ENCODE results near the gene PORCN. TPM values are rescaled to one million over a fixed set of nuclear protein-coding genes. Genes with fewer than 3 reads are reported as not detected.

The PORCN gene
- total and polyA plus RNA-seq, 4 donors = 0.70 to 4.9 (median 2.8) TPM

DNA sequence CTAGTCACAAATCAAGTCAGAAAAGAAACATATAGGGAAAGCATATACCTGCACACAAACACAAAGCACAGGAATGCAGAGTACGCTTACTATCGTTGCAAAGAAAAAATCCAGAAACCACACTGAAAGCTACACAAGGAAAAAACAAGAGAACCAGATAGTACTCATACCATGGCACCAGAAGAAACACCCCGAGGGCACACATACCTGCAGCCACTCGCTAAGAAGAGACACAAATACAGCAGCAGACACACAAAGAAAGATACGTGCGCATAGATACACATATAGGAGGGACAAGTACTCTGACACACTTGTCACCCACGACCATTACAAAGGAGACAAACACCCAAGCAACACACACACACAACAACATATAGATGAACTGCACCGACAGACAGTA is 37.3 kb upstream of the PORCN start:
- H3K4me3 ChIP-seq (ENCODE audit: low read depth in 1 of 3, low read length in 3 of 3) = no peak overlapping the region
- WGBS = 93% methylated on average over 8 of the region's 8 CpGs
- no peak for TF ChIP-seq RXRA (IDR thresholded peaks at IDR 0.05)
- TF ChIP-seq YY1 (IDR thresholded peaks at IDR 0.05) = no peak
- TF ChIP-seq FOXA2 (IDR thresholded peaks at IDR 0.05) = no peak
- TF ChIP-seq FOXA1 (IDR thresholded peaks at IDR 0.05) = no peak
- TF ChIP-seq, protein P1, sequence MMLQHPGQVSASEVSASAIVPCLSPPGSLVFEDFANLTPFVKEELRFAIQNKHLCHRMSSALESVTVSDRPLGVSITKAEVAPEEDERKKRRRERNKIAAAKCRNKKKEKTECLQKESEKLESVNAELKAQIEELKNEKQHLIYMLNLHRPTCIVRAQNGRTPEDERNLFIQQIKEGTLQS (IDR thresholded peaks at IDR 0.05) = no peak
- TF ChIP-seq RAD21 (IDR thresholded peaks at IDR 0.05) = no peak
- no peak for TF ChIP-seq HNF4G (IDR thresholded peaks at IDR 0.05)
- no peak for TF ChIP-seq NR2F2 (IDR thresholded peaks at IDR 0.05)
- TF ChIP-seq SP1 (IDR thresholded peaks at IDR 0.05) = no peak

DNA sequence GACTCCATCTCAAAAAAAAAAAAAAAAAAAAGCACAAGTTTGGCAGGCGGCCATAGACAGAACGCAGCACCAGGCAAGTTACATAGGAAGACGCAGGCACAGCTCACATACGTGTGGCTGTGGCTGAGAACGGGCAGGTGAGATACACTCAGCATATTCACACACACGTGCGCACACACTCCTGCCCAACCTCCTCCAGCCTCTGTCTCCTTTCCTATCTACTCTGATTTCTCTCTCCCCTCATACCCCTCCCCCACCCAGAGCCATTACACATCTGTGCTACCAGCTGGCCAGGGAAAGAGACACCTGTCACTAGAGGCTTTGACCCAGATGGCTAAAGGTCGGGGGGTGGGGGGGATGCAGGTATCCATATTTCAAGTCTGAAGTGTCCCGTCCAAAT is 36.6 kb upstream of the PORCN start:
- H3K27ac ChIP-seq (ENCODE audit: low read depth in 1 of 2, low read length in 2 of 2) = no peak overlapping the region
- no peaks in the 10 kb centered on the region for H3K36me3 ChIP-seq (ENCODE audit: control insufficient read depth in 4 of 4, insufficient read depth in 3 of 4, low read depth in 1 of 4, low read length in 3 of 4)
- H3K4me1 ChIP-seq (ENCODE audit: control insufficient read depth in 4 of 4, insufficient read depth in 4 of 4, low read length in 3 of 4) = peaks cover 0 to 9% (median 6%) of the 10 kb centered on the region in 4 donors
- H3K27me3 ChIP-seq (ENCODE audit: control insufficient read depth in 4 of 4, insufficient read depth in 4 of 4, low read length in 3 of 4) = peaks cover 0 to 7% (median 0%) of the 10 kb centered on the region in 4 donors
- DNase-seq (ENCODE audit: low spot score) = no peak
- no peak overlapping the region for H3K9ac ChIP-seq (ENCODE audit: low read depth in 1 of 2, low read length in 2 of 2)
- H3K4me3 ChIP-seq (ENCODE audit: low read depth in 1 of 3, low read length in 3 of 3) = no peak overlapping the region
- TF ChIP-seq YY1 (IDR thresholded peaks at IDR 0.05) (no peak), NR2F2 (IDR thresholded peaks at IDR 0.05) (no peak), TAF1 (conservative IDR thresholded peaks at IDR 0.05) (no peak)
- 88% methylated on average over 9 of the region's 9 CpGs for WGBS
- no peaks in the 10 kb centered on the region for H3K9me3 ChIP-seq (ENCODE audit: control insufficient read depth in 4 of 4, low read length in 3 of 4)

More for the DNA sequence above, 37.3 kb upstream of the PORCN start:
- Histone ChIP-seq H3K9ac (ENCODE audit: low read depth in 1 of 2, low read length in 2 of 2) (no peak overlapping the region), H3K4me1 (ENCODE audit: control insufficient read depth in 4 of 4, insufficient read depth in 4 of 4, low read length in 3 of 4) (peaks cover 0 to 7% (median 6%) of the 10 kb centered on the region in 4 donors), H3K27ac (ENCODE audit: low read depth in 1 of 2, low read length in 2 of 2) (no peak overlapping the region), H3K27me3 (ENCODE audit: control insufficient read depth in 4 of 4, insufficient read depth in 4 of 4, low read length in 3 of 4) (peaks cover 0 to 7% (median 0%) of the 10 kb centered on the region in 4 donors), H3K9me3 (ENCODE audit: control insufficient read depth in 4 of 4, low read length in 3 of 4) (no peaks in the 10 kb centered on the region), H3K36me3 (ENCODE audit: control insufficient read depth in 4 of 4, insufficient read depth in 3 of 4, low read depth in 1 of 4, low read length in 3 of 4) (no peaks in the 10 kb centered on the region)
- DNase-seq (ENCODE audit: low spot score) = no peak

DNA sequence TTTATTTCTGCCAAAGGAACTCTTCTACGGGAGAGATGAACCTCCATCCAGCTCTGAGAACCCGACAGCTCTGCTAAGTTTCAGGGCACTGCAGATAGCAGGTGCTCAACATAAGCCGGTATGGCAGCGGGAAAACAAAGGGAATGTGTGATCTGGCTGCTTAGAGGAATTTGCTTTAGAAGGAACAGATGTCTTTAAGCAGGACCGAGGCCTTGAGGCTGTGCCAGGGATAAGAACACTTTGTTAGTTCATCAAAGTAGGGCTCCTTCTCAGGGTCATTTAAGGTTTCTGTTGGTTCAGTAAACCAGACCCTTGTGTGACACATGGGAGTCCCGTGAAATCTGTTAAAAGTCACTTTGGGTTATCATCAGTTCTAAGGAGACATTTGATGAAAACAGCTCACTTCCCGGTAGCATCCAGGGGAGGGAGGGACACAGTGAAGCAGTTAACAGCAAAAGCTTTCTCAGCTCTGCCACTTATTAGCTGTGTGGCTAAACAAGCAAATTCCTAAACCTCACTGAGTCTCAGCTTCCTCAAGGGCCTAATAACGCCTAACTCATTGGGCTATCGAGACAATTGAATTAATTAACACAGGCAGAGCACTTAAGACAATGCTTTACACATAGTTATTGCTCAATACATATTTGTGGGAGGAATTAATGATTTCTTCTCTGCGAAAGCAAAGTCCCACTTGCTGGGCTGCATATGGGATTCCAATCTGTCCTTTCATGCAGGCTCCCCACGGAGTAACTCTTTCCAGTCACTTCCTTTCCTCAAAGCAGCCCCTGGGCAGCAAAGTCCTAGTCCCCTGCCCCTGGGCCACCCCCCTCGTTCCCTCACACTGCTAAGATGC is 35.7 kb upstream of the PORCN start:
- Histone ChIP-seq H3K27ac (ENCODE audit: low read depth in 1 of 2, low read length in 2 of 2) (no peak overlapping the region), H3K4me3 (ENCODE audit: low read depth in 1 of 3, low read length in 3 of 3) (no peak overlapping the region), H3K27me3 (ENCODE audit: control insufficient read depth in 4 of 4, insufficient read depth in 4 of 4, low read length in 3 of 4) (peaks cover 0 to 7% (median 0%) of the 10 kb centered on the region in 4 donors), H3K9ac (ENCODE audit: low read depth in 1 of 2, low read length in 2 of 2) (no peak overlapping the region), H3K36me3 (ENCODE audit: control insufficient read depth in 4 of 4, insufficient read depth in 3 of 4, low read depth in 1 of 4, low read length in 3 of 4) (no peaks in the 10 kb centered on the region), H3K4me1 (ENCODE audit: control insufficient read depth in 4 of 4, insufficient read depth in 4 of 4, low read length in 3 of 4) (peaks cover 0 to 9% (median 6%) of the 10 kb centered on the region in 4 donors), H3K9me3 (ENCODE audit: control insufficient read depth in 4 of 4, low read length in 3 of 4) (no peaks in the 10 kb centered on the region)
- TF ChIP-seq HNF4A (conservative IDR thresholded peaks at IDR 0.05) (no peak), GABPA (IDR thresholded peaks at IDR 0.05 in 1 of 2, conservative IDR thresholded peaks at IDR 0.05 in 1 of 2) (no peak)
- TF ChIP-seq, protein P2, sequence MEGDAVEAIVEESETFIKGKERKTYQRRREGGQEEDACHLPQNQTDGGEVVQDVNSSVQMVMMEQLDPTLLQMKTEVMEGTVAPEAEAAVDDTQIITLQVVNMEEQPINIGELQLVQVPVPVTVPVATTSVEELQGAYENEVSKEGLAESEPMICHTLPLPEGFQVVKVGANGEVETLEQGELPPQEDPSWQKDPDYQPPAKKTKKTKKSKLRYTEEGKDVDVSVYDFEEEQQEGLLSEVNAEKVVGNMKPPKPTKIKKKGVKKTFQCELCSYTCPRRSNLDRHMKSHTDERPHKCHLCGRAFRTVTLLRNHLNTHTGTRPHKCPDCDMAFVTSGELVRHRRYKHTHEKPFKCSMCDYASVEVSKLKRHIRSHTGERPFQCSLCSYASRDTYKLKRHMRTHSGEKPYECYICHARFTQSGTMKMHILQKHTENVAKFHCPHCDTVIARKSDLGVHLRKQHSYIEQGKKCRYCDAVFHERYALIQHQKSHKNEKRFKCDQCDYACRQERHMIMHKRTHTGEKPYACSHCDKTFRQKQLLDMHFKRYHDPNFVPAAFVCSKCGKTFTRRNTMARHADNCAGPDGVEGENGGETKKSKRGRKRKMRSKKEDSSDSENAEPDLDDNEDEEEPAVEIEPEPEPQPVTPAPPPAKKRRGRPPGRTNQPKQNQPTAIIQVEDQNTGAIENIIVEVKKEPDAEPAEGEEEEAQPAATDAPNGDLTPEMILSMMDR (IDR thresholded peaks at IDR 0.05; ENCODE audit: low read depth, low read length, missing input control) = no peak
- WGBS = 81% methylated on average over 12 of the region's 12 CpGs
- no peak for DNase-seq (ENCODE audit: low spot score)

All from liver (tissue), 9 donors.